Measurements from ENCODE around the gene MMAB. TPM values are rescaled to one million over a fixed set of nuclear protein-coding genes. Genes with fewer than 3 reads are reported as not detected.

MMAB gene
- total RNA-seq, 1 donor from 2014 or later: 38.1 TPM

DNA sequence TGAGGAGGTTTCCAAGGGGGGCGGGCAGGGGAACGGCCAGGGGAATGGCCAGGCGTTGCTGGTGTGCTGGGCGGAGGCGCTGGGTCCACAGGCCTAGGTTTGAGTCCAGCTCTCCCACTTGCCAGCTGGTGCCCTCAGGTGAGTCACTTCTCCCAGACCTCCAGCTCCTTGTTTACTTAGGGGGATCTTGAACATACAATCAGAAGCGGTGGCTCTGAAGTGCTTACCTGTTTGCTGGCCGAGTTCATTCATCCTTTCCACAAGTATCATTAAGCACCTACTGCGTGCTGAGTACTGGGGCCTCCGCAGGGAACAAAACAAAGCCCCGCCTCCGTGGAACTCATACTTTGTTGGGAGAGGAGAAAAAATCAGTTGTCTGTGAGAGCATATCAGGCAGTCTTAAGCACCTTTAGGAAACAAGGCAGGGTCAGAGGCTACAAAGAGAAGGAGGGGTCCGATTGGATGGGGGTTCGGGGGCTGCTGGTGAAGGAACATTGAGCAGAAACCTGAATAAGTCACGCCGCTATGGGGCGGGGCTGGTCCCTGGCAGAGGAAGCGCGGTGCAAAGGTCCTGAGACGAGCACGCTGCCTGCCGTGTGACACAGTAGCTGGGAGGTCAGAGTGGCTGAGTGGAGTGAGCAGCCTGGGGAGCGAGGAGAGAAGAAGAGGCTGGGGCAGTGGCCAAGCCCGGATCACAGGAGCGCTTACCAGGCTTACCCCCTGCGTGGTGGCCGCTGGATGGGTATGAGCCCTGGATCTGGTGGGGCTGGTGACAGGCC, 15.3 kb upstream of the MMAB start:
- peaks cover 3% of the 10 kb centered on the region for H3K36me3 Mint-ChIP-seq
- H3K4me3 Mint-ChIP-seq: no peak overlapping the region
- H3K4me1 Mint-ChIP-seq (ENCODE audit: unreplicated experiment): peaks cover 6% of the 10 kb centered on the region
- TF ChIP-seq, protein P1, sequence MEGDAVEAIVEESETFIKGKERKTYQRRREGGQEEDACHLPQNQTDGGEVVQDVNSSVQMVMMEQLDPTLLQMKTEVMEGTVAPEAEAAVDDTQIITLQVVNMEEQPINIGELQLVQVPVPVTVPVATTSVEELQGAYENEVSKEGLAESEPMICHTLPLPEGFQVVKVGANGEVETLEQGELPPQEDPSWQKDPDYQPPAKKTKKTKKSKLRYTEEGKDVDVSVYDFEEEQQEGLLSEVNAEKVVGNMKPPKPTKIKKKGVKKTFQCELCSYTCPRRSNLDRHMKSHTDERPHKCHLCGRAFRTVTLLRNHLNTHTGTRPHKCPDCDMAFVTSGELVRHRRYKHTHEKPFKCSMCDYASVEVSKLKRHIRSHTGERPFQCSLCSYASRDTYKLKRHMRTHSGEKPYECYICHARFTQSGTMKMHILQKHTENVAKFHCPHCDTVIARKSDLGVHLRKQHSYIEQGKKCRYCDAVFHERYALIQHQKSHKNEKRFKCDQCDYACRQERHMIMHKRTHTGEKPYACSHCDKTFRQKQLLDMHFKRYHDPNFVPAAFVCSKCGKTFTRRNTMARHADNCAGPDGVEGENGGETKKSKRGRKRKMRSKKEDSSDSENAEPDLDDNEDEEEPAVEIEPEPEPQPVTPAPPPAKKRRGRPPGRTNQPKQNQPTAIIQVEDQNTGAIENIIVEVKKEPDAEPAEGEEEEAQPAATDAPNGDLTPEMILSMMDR (conservative IDR thresholded peaks at IDR 0.05): no peak
- H3K27ac Mint-ChIP-seq: peak overlapping the region; percentile 36
- no peak for DNase-seq (ENCODE audit: extremely low spot score, unreplicated experiment)
- no peaks in the 10 kb centered on the region for H3K9me3 Mint-ChIP-seq
- no peaks in the 10 kb centered on the region for H3K27me3 Mint-ChIP-seq

DNA sequence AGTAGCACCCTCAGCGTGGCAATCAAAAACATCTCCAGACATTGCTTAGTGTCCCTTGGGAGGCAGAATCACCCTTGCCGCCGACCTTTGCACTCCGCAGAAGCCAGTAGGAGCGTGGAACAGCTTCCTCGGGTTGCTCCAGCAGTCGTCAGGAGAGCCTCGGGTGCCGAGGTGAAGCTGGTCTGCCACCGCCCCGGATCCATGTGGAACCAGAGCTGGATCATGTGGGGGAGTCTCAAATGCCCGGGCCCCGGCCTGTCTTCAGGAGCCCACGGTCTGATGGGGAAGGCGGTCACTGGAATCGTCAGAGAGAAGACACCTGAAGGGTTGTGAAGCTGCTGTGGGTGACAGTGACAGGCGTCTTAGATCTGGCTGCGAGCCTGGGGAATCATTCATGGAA, 14.6 kb upstream of the MMAB start:
- H3K9me3 Mint-ChIP-seq: no peaks in the 10 kb centered on the region
- TF ChIP-seq, protein P1 (conservative IDR thresholded peaks at IDR 0.05): no peak
- H3K4me3 Mint-ChIP-seq: no peak overlapping the region
- H3K27me3 Mint-ChIP-seq: no peaks in the 10 kb centered on the region
- H3K27ac Mint-ChIP-seq: no peak overlapping the region
- no peak for DNase-seq (ENCODE audit: extremely low spot score, unreplicated experiment)
- H3K4me1 Mint-ChIP-seq (ENCODE audit: unreplicated experiment): peaks cover 6% of the 10 kb centered on the region
- peaks cover 3% of the 10 kb centered on the region for H3K36me3 Mint-ChIP-seq

- Mint-ChIP-seq H3K4me3 (no peak overlapping the region), H3K4me1 (ENCODE audit: unreplicated experiment) (peaks cover 6% of the 10 kb centered on the region)
These were observed 13.3 kb upstream of the MMAB start for GRCh38 chr12:109586385-109587296.

DNA sequence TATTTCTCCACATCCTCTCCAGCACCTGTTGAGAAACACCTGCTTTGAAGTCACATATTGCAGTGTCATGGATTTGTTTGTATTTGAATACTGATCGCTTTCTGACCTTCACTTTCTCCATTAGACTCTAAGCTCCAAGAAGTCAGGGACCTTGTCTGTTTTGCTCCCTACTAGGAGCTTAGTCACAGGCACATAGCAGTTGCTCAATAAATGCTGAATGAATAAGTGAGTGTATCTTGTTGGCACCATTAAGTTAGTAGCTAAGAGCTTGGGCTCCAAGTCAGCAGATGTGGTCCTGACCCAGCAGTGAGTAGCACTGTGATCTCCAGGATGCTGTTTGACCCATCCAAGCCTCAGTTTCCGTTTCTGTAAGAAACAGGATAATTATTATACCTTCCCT, 10.4 kb upstream of the MMAB start:
- Mint-ChIP-seq H3K4me1 (ENCODE audit: unreplicated experiment) (peaks cover 3% of the 10 kb centered on the region), H3K36me3 (peaks cover 3% of the 10 kb centered on the region), H3K9me3 (no peaks in the 10 kb centered on the region), H3K4me3 (no peak overlapping the region), H3K27me3 (no peaks in the 10 kb centered on the region), H3K27ac (no peak overlapping the region)
- TF ChIP-seq, protein P1 (conservative IDR thresholded peaks at IDR 0.05): no peak
- DNase-seq (ENCODE audit: extremely low spot score, unreplicated experiment): no peak

More at GRCh38 chr12:109586385-109587296, 13.3 kb upstream of the MMAB start:
- TF ChIP-seq, protein P1 (conservative IDR thresholded peaks at IDR 0.05): no peak
- Mint-ChIP-seq H3K36me3 (peaks cover 3% of the 10 kb centered on the region), H3K27me3 (no peaks in the 10 kb centered on the region), H3K27ac (no peak overlapping the region), H3K9me3 (no peaks in the 10 kb centered on the region)
- DNase-seq (ENCODE audit: extremely low spot score, unreplicated experiment): no peak

- Mint-ChIP-seq H3K36me3 (peaks cover 3% of the 10 kb centered on the region), H3K9me3 (no peaks in the 10 kb centered on the region), H3K4me1 (ENCODE audit: unreplicated experiment) (no peaks in the 10 kb centered on the region), H3K27me3 (no peaks in the 10 kb centered on the region), H3K27ac (no peak overlapping the region), H3K4me3 (peak overlapping the region; percentile 45)
- TF ChIP-seq, protein P1 (conservative IDR thresholded peaks at IDR 0.05): no peak
- DNase-seq (ENCODE audit: extremely low spot score, unreplicated experiment): no peak
These were observed 9.3 kb upstream of the MMAB start for GRCh38 chr12:109582636-109583035.
